Measurements from ENCODE around the gene POGLUT3. TPM values are rescaled to one million over a fixed set of nuclear protein-coding genes. Genes with fewer than 3 reads are reported as not detected.

Gene POGLUT3
- total RNA-seq, 1 experiment from 2014 or later, result 20.6 TPM

DNA sequence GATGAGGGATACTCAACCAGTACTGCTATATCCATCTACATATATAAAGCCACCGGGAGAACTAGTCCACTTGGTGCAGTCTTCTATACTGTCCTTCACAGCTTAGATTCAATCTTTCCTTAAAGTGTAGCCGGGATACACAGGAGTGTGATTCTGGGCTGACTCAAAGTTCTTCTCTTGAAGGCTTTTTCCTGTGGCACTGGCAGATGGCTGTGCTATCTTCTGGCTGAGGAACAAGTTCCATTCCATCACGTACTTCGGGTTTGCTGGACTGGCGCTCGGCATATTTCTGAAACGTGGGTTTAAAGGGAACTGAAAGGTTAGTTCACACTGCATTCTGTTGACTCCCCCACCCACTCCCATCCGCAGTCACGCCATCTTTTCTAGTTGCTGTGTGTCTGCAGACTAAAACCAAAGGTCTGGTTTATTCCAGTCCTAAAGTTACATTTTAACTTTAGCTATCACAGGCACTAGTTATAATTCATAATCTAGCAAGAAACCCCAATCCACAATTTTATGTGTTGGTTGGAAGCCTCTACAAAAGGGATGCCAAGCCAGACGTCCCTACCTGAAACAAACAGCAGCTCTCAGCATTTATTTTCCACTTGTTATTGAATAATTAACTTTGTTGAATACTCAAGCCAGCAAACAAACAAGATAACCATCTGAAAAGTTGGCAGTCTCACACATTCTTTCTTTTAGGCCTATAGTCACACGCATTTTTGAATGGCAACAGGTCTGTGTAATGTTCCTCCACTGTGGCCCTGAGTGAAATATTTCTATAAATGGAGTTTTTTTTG is 23.3 kb downstream of the POGLUT3 start:
- no peak overlapping the region for H3K4me3 ChIP-seq
- no peak for DNase-seq

DNA sequence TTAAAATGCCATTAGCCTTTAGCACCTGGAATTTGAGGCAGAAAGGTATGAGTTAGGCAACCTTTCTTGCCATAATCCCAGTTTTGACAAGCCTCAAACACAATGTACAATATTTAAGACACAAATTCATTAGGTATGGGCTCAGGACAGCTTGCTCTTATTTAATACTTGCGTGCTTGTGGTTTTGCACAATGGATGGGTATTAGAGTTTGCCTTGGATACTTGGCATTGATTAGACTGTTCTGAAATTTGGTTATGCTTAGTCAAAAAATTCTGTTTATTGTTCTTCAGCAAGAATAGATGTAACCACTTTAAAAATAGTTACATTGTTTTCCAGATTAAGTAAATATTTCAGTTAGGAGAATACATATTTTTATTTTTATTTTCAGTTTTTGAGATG is 25.5 kb downstream of the POGLUT3 start:
- Histone ChIP-seq H3K36me3 (peaks cover 24% of the 10 kb centered on the region), H3K4me3 (no peak overlapping the region), H3K27me3 (no peaks in the 10 kb centered on the region), H3K9me3 (no peaks in the 10 kb centered on the region)
- DNase-seq, result no peak

More for the DNA sequence above, 23.3 kb downstream of the POGLUT3 start:
- Histone ChIP-seq H3K36me3 (peaks cover 35% of the 10 kb centered on the region), H3K27me3 (no peaks in the 10 kb centered on the region), H3K9me3 (no peaks in the 10 kb centered on the region)

DNA sequence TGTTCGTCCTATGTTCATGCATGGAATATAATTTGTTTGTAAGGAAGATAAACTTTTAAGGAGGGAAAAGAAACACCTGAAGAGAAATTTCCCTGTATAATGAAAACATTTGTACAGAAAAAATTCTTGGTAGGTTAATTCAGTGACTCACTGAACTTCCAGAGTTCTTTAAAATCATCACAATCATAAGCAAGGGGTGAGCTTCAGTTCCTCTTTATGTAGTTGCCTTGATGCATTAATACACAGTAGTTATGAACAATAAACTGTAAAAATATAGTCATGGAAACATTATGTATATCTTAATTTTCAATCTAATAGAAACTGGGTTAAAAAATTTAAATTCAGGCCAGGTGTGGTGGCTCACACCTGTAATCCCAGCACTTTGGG is 29.7 kb downstream of the POGLUT3 start:
- Histone ChIP-seq H3K4me3 (no peak overlapping the region), H3K36me3 (no peaks in the 10 kb centered on the region), H3K27me3 (no peaks in the 10 kb centered on the region), H3K9me3 (no peaks in the 10 kb centered on the region)
- DNase-seq, result no peak

DNA sequence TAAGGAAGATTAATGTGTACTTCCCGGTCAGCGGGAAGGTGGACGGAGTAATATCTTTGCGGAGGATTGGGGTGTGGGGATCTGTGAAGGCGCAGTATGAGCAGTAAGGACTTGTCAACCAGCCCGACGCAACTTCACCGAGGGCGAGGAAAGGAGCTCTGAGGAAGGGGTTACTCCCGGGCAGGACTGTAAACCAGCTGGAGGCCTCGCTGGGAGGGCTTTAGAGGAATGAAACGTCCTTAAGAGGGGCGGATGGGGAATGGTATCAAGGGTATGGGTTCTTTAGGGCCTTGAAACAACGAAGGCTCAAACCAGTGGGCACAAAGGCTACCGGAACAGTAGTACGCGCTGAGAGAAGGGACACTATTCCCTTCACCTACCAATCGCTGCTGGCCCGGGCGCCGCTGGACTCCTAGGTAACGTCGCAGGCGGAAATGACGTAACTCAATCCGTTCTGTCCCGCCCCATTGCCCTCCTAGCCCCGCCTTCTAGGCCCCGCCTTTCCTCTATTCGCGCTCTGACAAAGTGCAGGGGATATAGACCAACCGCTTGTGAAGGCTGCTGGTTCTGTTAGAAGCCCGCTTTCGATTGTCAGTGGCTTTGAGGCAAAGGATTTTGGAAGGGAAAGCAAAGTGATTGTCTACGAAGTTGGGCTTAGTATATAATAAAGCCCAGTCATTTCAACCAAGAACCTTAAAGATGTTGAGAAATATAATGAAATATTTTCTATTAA is 30.9 kb downstream of the POGLUT3 start, which contains the start of gene C11orf65:
Gene C11orf65, minus strand, starts transcription at position 439 of the 733 bp plus-strand sequence. CDS start 5,970 bp downstream, outside the sequence.
- Histone ChIP-seq H3K9me3 (no peaks in the 10 kb centered on the region), H3K36me3 (no peaks in the 10 kb centered on the region), H3K27me3 (no peaks in the 10 kb centered on the region), H3K4me3 (peak within 1 kb of the TSS; percentile 63)
- peak; percentile 92 for DNase-seq

DNA sequence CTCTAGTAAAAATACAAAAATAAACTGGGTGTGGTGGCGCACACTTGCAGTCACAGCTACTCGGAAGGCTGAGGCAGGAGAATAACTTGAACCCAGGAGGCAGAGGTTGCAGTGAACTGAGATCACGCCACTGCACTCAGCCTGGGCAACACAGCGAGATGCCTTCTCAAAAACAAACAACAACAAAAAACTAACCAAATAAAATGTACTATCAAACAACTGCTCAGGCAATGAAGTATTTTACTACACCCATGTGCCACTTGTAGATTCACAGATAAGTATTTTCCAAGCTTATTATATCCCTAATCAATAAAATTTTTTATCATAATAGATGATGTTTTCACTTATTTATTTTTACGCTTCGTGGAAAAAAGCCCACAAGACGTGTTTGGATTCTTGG is 31.8 kb downstream of the POGLUT3 start:
- Histone ChIP-seq H3K27me3 (no peaks in the 10 kb centered on the region), H3K9me3 (no peaks in the 10 kb centered on the region), H3K36me3 (no peaks in the 10 kb centered on the region), H3K4me3 (peak overlapping the region; percentile 63)
- no peak for DNase-seq

DNA sequence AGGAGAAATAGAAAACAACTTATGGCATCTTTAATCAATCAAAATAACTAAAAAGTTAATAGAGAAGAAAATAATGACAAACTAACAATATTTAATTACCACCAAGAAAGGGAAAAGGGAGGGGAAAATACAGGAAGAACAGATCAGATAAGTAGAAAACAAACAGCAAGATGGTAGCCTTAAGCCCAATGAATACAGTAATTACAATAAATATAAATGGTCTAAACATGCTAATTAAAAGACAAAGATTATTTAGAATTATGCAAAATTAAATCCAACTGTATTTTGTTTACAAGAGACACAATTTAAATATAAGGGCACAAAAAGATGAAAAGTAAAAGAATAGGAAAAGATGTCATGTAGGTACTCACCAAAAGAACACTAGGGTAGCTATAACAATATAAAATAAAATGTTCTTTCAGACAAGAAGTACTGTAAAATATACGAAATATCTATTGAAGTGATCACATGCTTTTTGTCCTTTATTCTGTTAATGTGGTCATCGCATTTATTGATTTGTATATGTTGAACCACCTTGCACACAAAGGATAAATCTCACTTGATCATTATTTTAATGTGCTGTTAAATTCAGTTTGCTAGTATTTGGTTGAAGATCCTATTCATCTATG is 44.9 kb downstream of the POGLUT3 start:
- DNase-seq, result no peak
- Histone ChIP-seq H3K36me3 (no peaks in the 10 kb centered on the region), H3K4me3 (no peak overlapping the region), H3K9me3 (no peaks in the 10 kb centered on the region; the same call in 1 of the 2 replicates), H3K27me3 (no peaks in the 10 kb centered on the region)

Other genes with a start within 250 kb of the POGLUT3 start
- gene C11orf65, start 30.9 kb downstream of the POGLUT3 start, total RNA-seq (2014; rRNA removed; shearing (Covaris generic); ENCODE audit: low replicate concordance), result 0.92 TPM in 1 of 2 replicates, not detected in the other
- 2.0 TPM in 1 of 2 replicates, not detected in the other for gene EXPH5, start 95.4 kb upstream of the POGLUT3 start, total RNA-seq (2014; rRNA removed; shearing (Covaris generic); ENCODE audit: low replicate concordance)
- 12.8 and 18.9 TPM in 2 replicates for gene DDX10, start 166.7 kb upstream of the POGLUT3 start, total RNA-seq (2014; rRNA removed; shearing (Covaris generic); ENCODE audit: low replicate concordance)

All from MG63 (cell line).